ENCODE results near the gene CCL5.

The CCL5 gene

DNA sequence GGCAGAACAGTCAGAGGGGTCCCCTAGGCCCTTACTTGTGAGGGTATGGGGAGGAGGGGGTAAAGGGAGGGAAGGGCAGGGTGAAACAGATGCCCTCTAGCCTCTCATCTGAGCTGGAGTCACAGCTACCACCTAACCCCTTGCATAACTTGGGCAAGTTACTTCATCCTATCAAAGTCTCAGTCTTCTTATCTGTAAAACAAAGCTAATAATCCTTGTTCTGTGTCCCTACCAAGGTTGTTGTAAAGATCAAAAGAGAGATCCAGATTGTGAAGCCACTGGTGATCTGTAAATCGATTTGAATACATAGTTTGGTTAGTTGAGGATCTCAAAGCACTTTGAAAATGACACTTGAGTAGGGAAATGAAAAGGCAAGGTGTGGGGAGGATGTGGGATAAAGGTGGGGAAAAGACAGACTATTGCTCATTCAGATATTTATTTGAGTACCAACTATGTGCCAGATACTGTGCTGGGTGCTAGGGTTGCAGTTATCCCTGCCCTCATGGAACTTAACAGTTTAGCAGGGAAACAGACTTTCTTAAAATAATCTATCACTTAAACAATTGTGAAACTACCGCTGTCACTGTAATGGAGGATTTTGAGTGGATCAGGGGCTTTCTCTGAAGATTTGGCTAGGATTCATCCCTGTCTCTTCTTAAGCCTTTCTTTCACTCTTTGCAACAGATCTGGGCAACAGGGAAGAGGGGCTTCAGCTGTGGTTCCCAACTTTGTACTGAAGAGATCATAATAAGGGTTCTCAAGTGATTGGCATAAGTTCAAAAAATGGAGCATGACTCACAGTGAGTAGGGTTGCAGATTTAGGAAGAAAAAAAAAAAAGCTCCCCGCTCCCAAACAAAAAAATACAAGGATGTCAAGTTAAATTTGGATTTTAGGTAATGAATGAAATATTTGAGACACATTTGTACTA is 14.5 kb downstream of the CCL5 start:
- DNase-seq, result no peak

DNA sequence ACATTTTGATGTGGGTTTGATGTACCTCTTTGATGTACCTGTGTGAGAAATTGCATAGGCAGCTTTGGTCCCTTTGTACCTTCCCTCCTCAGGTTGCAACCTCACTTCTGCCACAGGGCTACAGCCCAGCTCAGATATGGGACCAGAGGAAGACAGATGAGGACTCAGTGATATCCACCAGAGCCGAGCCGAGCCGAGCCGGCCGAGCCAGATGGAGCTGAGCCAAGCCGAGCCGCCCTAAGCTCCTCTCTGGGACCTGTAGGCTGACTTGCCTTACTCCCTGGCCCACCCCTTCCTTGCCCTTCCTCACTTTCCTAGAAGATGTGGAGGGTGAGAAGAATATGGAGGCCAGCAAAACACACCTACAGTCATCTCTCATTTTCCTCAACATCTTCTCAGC is 15.3 kb downstream of the CCL5 start:
- DNase-seq, result no peak

DNA sequence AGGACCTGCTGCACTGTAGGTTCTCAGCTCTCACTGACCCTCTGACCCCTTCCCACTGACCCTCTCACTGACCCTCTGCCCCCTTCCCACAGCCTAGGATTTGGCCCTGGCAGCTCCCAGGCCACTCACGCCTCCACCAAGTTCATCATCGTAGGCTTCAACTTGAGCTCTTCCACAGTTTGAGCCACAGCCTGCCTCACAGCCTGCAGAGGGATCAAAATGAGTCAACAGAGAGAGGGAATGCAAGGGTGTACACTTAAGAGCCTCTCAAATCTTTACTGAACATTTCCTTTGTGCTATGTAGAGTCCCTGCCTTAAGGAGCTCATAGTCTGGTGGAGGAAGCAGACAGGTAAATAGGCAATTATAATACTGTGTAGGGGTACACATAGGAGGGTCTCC is 23.6 kb downstream of the CCL5 start:
- DNase-seq, result no peak

DNA sequence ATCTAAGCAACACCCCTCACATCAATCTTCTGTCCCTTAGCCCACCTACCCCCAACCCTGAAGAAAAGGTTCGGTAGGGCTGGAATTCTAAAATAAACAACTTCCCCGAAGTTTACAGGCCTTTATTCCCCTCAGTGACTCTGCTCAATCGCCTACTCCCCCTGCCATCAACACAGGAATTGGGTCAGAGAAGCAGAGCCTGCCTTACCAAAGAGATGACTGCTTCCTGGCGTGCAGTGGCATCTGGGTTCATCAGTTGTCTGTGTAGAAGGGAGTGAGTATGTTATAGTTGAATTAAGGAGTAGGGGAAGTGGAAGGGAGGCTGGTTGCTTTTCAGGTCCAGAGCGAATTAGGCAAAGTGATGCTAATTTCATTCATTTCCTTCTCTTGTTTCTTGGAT is 24.2 kb downstream of the CCL5 start:
- no peak for DNase-seq

DNA sequence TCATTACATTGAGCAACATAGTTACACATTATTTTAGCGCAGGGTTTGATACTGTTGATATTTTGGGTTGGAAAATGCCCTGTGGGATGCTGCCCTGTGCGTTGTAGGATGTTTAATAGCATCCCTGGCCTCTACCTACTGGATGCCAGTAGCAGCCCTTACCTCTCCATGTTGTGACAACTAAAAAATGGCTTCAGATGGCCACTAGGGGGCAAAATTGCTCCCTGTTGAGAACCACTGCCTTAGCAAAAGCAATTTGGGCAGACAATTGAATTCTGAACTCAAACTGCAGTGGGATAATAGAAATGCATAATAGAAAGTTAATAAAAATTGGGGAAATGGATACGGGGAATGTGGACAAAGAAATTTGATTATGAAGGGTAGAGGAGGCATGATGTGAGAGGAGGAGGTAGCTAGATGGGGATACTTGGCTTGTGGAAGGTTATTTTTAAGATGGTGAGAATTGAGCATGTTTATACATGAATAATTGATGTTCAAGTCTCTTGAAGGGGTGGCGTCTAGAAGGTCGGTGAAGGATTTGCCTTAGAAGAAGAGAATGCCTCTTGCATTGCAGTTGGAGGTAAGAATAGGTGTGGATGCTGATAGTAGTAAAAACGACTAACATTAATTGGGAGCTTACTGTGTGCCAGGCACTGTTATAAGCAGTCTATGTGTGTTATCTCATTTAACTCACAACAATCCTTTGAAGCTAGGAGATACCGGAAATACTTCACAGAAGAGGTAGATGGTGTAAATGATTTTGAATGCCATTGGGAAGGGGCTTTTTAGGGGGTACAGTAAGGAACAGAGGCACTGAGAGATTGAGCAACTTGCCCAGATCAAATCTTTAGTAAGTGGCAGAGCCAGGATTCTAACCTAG is 30.5 kb downstream of the CCL5 start:
- DNase-seq, result peak; percentile 65

- no peak for DNase-seq
Measured at GRCh38 chr17:35847633-35848373, 32.4 kb downstream of the CCL5 start.

- DNase-seq, result no peak
Measured at GRCh38 chr17:35847006-35847405, 33.2 kb downstream of the CCL5 start.

- DNase-seq, result no peak
Measured at GRCh38 chr17:35846055-35846809, 33.9 kb downstream of the CCL5 start.

DNA sequence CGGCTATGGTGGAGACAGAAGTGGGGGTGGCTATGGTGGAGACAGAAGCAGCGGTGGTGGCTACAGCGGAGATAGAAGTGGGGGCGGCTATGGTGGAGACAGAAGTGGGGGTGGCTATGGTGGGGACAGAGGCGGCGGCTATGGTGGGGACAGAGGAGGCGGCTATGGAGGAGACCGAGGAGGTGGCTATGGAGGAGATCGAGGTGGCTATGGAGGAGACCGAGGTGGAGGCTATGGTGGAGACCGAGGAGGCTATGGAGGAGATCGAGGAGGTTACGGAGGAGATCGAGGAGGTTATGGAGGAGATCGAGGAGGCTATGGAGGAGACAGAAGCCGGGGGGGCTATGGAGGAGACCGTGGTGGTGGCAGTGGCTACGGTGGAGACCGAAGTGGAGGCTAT is 35.6 kb downstream of the CCL5 start:
- DNase-seq, result no peak

DNA sequence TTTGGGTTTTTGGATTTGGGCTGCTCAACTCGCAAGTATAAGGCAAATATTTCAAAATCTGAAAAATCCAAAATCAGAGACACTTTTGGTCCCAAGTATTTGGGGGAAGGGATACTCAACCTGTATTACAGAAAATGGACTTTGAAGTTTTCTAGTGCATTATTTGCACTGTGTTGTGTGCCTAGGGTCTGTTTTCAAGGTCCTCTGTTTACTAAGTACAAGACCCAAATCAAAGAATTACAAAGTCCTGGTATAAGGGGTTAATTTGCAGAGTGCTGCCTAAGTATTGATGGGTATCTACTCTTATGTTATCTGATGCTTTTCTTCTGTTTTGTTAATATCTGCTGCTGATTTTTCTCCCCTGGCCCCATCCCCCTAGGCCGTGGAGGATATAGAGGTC is 36.5 kb downstream of the CCL5 start:
- no peak for DNase-seq

GRCh38 chr17:35842239-35842638 is 37.9 kb downstream of the CCL5 start:
- no peak for DNase-seq

- DNase-seq, result no peak
Measured at GRCh38 chr17:35841505-35841904, 38.7 kb downstream of the CCL5 start.

- DNase-seq, result no peak
Measured at GRCh38 chr17:35841101-35841500, 39.1 kb downstream of the CCL5 start.

- DNase-seq, result no peak
Measured at GRCh38 chr17:35825206-35825605, 55.0 kb downstream of the CCL5 start.
